Body of pancreas (tissue), 4 donors: ENCODE results near the gene MRPL3. TPM values are rescaled to one million over a fixed set of nuclear protein-coding genes. Genes with fewer than 3 reads are reported as not detected.
"Not testable (repeated sequence)": the region's sequence is repeated elsewhere in the genome, so short reads cannot be mapped to it uniquely, and the experiment has no call there.

Experiments used
- ATAC-seq: fragments of 150-250 bp; one replicate; pipeline ENCODE4 v1.9.1; 2016
- DNase-seq, 4 donors: peaks; one replicate each; pipeline ENCODE4 v3.0.0-alpha.2; 2019
- H3K27ac ChIP-seq, 4 donors: fragments of 200-600 bp; sonication (generic); 1 replicate in 3 of 4; 2 replicates in 1 of 4; pipeline versions ENCODE4 v1.5.1 to v1.6.1; 2016 to 2019; ENCODE audit warnings: mild to moderate bottlenecking in 1 of 4, mixed read lengths in 1 of 4, moderate library complexity in 1 of 4
- H3K27me3 ChIP-seq, 2 donors: fragments of 200-600 bp; sonication (generic); one replicate each; pipeline ENCODE4 v1.6.0; 2016; ENCODE audit warnings: mild to moderate bottlenecking in 1 of 2
- H3K36me3 ChIP-seq, 2 donors: fragments of 200-600 bp; sonication (generic); replicated peaks in 1 of 2; 2 replicates each; pipeline ENCODE4 v1.5.1; 2016; ENCODE audit warnings: low read depth in 2 of 2; ENCODE audit not compliant: insufficient read depth in 1 of 2
- H3K4me1 ChIP-seq: fragments of 200-600 bp; sonication (generic); one replicate; pipeline ENCODE4 v1.6.0; 2016
- H3K4me3 ChIP-seq, 2 donors: fragments of 200-600 bp; sonication (generic); 1 replicate in 1 of 2; 2 replicates in 1 of 2; pipeline ENCODE4 v1.5.1; 2016 to 2019
- H3K9me3 ChIP-seq, 3 donors: fragments of 200-600 bp; sonication (generic); 1 replicate in 2 of 3; 2 replicates in 1 of 3; pipeline ENCODE4 v1.5.1; 2016
- POLR2A ChIP-seq, 3 donors: fragments of 450-650 bp; IDR thresholded peaks; one replicate each; pipeline ENCODE4 v1.6.1; 2016; ENCODE audit warnings: antibody characterized with exemption in 3 of 3, mild to moderate bottlenecking in 2 of 3
- WGBS, 2 donors: methylation state at CpG; one replicate each; pipeline ENCODE4 v1.1.5; 2017; 5-methylcytosine and 5-hydroxymethylcytosine counted together
- intact Hi-C: fragments of 100-400 bp; cut with DNase I; formaldehyde crosslinking; loops from one replicate; pipeline ENCODE4 v1.15.1; 2023
- total RNA-seq, 2 donors: library from RNA; depleted of rRNA; stranded (reverse); fragments of >200 nt; gene quantifications; one replicate each; pipeline ENCODE4 v1.1.0, GENCODE V29; 2016
- TF ChIP-seq, protein P1 (sequence below), 7 experiments: fragments of 450-650 bp in 4 of 7; fragments of 200-600 bp in 3 of 7; sonication (generic) in 3 of 7; IDR thresholded peaks; one replicate each; pipeline ENCODE4 v1.5.1; 2016 to 2019; ENCODE audit warnings: antibody characterized with exemption in 7 of 7

Gene MRPL3
- total RNA-seq, 2 donors from 2014 or later = 41.5 to 43.1 TPM

DNA sequence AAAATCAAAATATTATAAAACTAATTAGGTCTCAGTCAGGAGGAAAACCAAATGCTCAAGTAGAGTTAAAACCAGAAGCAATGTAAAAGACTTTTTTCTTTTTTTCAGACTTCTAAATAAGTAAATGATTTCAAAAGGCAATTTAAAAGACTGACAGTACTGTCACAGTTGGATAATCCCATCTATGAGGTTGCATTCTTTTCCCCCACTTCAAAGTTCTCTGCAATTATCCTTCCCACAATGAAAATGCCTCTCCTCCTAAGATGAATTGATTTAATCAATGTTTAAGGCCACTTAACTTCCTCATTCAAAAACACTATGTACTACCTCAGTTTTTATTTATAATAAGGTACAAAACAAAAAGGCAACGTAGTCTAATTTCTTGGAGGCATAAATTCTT lies 8.1 kb downstream of the MRPL3 start:
- H3K27me3 ChIP-seq = no peaks in the 10 kb centered on the region
- intact Hi-C loops = no loop called here
- TF ChIP-seq, protein P1, sequence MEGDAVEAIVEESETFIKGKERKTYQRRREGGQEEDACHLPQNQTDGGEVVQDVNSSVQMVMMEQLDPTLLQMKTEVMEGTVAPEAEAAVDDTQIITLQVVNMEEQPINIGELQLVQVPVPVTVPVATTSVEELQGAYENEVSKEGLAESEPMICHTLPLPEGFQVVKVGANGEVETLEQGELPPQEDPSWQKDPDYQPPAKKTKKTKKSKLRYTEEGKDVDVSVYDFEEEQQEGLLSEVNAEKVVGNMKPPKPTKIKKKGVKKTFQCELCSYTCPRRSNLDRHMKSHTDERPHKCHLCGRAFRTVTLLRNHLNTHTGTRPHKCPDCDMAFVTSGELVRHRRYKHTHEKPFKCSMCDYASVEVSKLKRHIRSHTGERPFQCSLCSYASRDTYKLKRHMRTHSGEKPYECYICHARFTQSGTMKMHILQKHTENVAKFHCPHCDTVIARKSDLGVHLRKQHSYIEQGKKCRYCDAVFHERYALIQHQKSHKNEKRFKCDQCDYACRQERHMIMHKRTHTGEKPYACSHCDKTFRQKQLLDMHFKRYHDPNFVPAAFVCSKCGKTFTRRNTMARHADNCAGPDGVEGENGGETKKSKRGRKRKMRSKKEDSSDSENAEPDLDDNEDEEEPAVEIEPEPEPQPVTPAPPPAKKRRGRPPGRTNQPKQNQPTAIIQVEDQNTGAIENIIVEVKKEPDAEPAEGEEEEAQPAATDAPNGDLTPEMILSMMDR (IDR thresholded peaks at IDR 0.05) = no peak
- no peak for TF ChIP-seq POLR2A (IDR thresholded peaks at IDR 0.05)
- no peaks in the 10 kb centered on the region for H3K4me1 ChIP-seq
- no peaks in the 10 kb centered on the region for H3K9me3 ChIP-seq
- H3K27ac ChIP-seq = no peak overlapping the region
- WGBS, 2 donors = 97% methylated on average over 1 of the region's 1 CpG
- peaks cover 14 to 17% of the 10 kb centered on the region in 2 donors for H3K36me3 ChIP-seq
- no peak overlapping the region for H3K4me3 ChIP-seq
- ATAC-seq (no peak), DNase-seq (no peak)

DNA sequence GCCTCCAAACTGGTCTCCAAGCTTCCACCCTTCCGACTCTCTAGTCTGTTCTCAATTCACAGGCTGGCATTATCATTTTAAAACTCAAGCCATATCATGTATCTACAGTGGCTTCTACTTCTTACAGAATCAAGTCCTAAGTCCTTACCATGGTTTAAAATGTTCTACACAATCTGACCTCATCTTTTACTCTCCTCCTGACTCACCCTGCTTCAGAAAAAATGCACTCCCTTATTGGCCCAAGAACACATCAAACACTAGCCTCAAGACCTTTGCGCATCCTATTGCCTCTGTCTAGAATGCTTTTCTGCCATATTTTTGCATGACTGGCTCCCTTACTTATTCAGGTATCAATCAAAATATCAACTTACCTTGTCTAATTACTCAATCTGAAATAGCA lies 11.0 kb downstream of the MRPL3 start:
- TF ChIP-seq POLR2A (IDR thresholded peaks at IDR 0.05) = no peak
- TF ChIP-seq, protein P1 (IDR thresholded peaks at IDR 0.05) = no peak
- H3K27me3 ChIP-seq = no peaks in the 10 kb centered on the region
- no peak for ATAC-seq
- no peaks in the 10 kb centered on the region for H3K9me3 ChIP-seq
- no peaks in the 10 kb centered on the region for H3K4me1 ChIP-seq
- no peak overlapping the region for H3K4me3 ChIP-seq
- H3K27ac ChIP-seq = no peak overlapping the region
- intact Hi-C loops = no loop called here
- no peak for DNase-seq
- peaks cover under 1 to 8% of the 10 kb centered on the region in 2 donors for H3K36me3 ChIP-seq
- WGBS, 2 donors = 91 to 99% methylated on average over 2 of the region's 2 CpGs

DNA sequence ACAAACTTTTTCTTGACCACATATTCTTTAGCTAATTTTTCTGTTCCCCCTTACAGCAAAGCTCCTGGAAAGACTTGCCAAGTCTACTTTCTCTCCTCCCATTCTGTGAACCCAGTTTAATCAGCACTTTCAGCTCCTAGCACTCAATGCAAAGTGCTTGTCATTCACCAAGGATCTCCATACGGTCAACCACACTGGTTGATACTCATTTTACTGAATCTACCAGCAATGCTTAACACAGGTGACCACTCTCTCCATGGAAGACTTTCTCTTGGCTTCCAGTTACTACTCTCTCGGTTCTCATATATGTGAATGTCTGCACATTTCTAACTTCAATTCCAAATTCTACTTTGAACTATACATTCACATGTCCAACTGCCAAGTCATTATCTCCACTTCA lies 11.7 kb downstream of the MRPL3 start:
- peaks cover 0 to 8% of the 10 kb centered on the region in 2 donors for H3K36me3 ChIP-seq
- DNase-seq (no peak), ATAC-seq (no peak)
- no peak for TF ChIP-seq POLR2A (IDR thresholded peaks at IDR 0.05)
- TF ChIP-seq, protein P1 (IDR thresholded peaks at IDR 0.05) = no peak
- H3K9me3 ChIP-seq = no peaks in the 10 kb centered on the region
- 95 to 96% methylated on average over 2 of the region's 2 CpGs for WGBS, 2 donors
- H3K27ac ChIP-seq = no peak overlapping the region
- intact Hi-C loops = no loop called here
- H3K27me3 ChIP-seq = no peaks in the 10 kb centered on the region
- no peaks in the 10 kb centered on the region for H3K4me1 ChIP-seq
- no peak overlapping the region for H3K4me3 ChIP-seq

DNA sequence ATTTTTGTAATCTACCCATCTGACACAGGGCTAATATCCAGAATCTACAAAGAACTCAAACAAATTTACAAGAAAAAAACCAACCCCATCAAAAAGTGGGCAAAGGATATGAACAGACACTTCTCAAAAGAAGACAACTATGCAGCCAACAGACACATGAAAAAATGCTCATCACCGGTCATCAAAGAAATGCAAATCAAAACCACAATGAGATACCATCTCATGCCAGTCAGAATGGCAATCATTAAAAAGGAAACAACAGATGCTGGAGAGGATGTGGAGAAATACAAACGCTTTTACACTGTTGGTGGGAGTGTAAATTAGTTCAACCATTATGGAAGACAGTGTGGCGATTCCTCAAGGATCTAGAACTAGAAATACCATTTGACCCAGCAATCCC lies 16.2 kb downstream of the MRPL3 start:
- H3K9me3 ChIP-seq, intact Hi-C loops, ATAC-seq, DNase-seq, H3K36me3 ChIP-seq, H3K27ac ChIP-seq, H3K4me1 ChIP-seq, H3K27me3 ChIP-seq, H3K4me3 ChIP-seq: not testable (repeated sequence)
- WGBS, 2 donors = 85 to 90% methylated on average over 3 of the region's 3 CpGs

DNA sequence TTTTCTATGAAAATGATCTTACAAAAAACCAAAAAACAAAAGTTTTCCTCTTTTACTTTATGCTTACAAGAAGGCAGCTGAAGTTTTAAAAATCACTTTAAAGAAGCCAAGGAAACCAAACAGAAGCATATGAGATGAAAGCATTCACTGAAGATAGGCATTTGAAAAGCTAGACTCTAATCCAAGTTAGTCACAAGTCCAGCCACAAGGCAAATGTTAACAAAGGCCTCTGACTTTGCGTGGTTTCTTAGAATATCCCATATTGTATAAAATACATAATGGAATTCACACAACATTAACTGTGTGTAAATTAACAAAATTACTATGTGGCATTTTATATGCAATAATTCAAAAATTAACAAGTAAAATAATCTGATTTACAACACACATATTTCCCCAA lies 17.7 kb downstream of the MRPL3 start:
- intact Hi-C loops = no loop called here
- no peak overlapping the region for H3K4me3 ChIP-seq
- DNase-seq (no peak), ATAC-seq (no peak)
- H3K36me3 ChIP-seq = peaks cover 0 to 6% of the 10 kb centered on the region in 2 donors
- no peaks in the 10 kb centered on the region for H3K9me3 ChIP-seq
- H3K27me3 ChIP-seq = no peaks in the 10 kb centered on the region
- H3K27ac ChIP-seq = no peak overlapping the region
- no peaks in the 10 kb centered on the region for H3K4me1 ChIP-seq
- 92 to 96% methylated on average over 1 of the region's 1 CpG for WGBS, 2 donors
- TF ChIP-seq, protein P1 (IDR thresholded peaks at IDR 0.05) = no peak
- TF ChIP-seq POLR2A (IDR thresholded peaks at IDR 0.05) = no peak
